ENCODE results near the gene NYAP1.

Gene NYAP1

DNA sequence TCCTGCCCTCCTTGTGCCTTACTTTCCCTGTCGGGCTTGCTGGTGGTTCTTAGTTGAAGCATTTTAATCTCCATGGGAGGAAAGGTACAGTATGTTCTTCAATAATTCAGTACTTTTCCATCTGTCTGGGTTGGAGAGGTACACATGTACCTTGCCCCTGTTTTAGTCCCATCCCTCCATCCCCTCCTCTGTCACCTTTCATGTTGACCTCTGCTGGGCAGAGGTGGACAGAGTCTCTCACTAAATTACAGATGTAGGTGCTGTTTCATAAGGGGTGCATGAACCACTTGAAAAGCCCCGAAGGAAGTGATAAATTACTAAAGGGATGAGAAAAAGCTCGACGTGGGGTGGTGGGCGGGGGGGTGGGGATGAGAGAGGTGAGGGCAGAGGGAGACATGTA is 60.7 kb downstream of the NYAP1 start:
- Histone ChIP-seq H3K4me1 (ENCODE audit: control insufficient read depth, insufficient read depth, low read length) (peaks cover 6% of the 10 kb centered on the region; the same call in 1 of the 2 replicates), H3K27ac (ENCODE audit: low read length) (no peak overlapping the region)

More for the DNA sequence above, 60.7 kb downstream of the NYAP1 start:
- no peak for DNase-seq (ENCODE audit: low read depth, low spot score)
- no peaks in the 10 kb centered on the region for H3K36me3 ChIP-seq (ENCODE audit: control insufficient read depth, insufficient read depth, low read length)
- no peak overlapping the region for H3K4me3 ChIP-seq (ENCODE audit: low read length)
- H3K27me3 ChIP-seq (ENCODE audit: control insufficient read depth, insufficient read depth, low read length): 0 out of 2 replicates have a peak, but pooled peaks cover 1% of the 10 kb centered on the region
- WGBS (ENCODE audit: insufficient coverage, insufficient read length): no CpG with 5 or more reads among the region's 5 CpGs
- H3K9me3 ChIP-seq (ENCODE audit: control insufficient read depth, insufficient read depth, low read length): no peaks in the 10 kb centered on the region

Data from iPS DF 6.9 (cell line).